ENCODE measurements around the gene CFAP210. TPM values are rescaled to one million over a fixed set of nuclear protein-coding genes. Genes with fewer than 3 reads are reported as not detected.
"Not testable (repeated sequence)": the region's sequence is repeated elsewhere in the genome, so short reads cannot be mapped to it uniquely, and the experiment has no call there.

Gene CFAP210
- total RNA-seq, 2 experiments from 2014 or later = not detected

DNA sequence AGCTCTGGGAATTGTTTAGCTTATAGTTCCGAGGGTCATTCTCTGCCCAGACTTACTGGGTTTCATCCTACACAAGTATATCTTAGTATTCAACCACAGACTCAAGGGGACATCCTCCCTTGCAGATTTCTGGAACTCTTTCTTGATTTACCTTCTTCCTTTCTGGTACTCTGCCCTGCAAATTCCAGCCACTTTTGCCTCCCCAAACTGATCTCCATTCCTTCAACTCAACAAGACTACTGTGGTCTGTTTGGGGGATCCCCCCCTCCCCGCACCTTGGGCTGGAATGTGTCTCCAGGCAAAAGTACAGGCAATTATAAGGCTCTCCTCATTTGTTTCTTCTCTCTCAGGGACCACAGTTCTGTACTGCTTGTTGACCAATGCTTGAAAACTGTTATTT, 13.4 kb upstream of the CFAP210 start:
- DNase-seq = no peak
- CTCF ChIA-PET = no interaction called here
- H3K36me3 Mint-ChIP-seq (ENCODE audit: low read depth) = no peaks in the 10 kb centered on the region
- peaks cover 5% of the 10 kb centered on the region for H3K4me1 Mint-ChIP-seq
- H3K27me3 Mint-ChIP-seq = no peaks in the 10 kb centered on the region
- no peak overlapping the region for H3K27ac Mint-ChIP-seq
- POLR2A ChIA-PET = no interaction called here
- H3K4me3 Mint-ChIP-seq = no peak overlapping the region
- H3K9me3 Mint-ChIP-seq = peaks cover 5% of the 10 kb centered on the region

DNA sequence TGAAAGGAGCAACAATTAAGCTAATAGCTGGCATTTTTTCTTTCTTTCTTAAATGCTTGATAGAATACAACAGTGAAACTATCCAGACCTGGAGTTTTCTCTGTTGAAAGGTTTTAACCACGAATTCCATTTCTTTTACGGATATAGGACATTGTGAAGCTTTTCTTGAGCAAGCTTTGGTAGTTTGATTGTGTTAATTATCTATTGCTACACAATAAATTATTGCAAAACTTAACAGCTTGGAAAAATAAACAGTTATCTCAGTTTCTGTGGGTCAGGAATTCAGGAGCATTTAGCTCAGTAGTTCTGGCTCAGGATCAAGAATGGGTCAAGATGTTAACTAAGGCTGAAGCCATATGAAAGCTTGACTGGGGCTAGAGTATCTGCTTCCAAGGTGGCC, 11.7 kb upstream of the CFAP210 start:
- Mint-ChIP-seq H3K27me3 (no peaks in the 10 kb centered on the region), H3K9me3 (no peaks in the 10 kb centered on the region), H3K4me3 (no peak overlapping the region), H3K36me3 (ENCODE audit: low read depth) (no peaks in the 10 kb centered on the region), H3K27ac (no peak overlapping the region), H3K4me1 (no peaks in the 10 kb centered on the region)
- ChIA-PET CTCF (interaction anchor here (0.6 kb wide), 1 partner anchor 38 kb away, joined by 3 read pairs; no protein-coding TSS in a partner anchor), POLR2A (interaction anchor here (1.2 kb wide), 1 partner anchor 12 kb away, joined by 4 read pairs; the partner anchor contains the start of genes CFAP210 and PHOSPHO2)
- no peak for DNase-seq

DNA sequence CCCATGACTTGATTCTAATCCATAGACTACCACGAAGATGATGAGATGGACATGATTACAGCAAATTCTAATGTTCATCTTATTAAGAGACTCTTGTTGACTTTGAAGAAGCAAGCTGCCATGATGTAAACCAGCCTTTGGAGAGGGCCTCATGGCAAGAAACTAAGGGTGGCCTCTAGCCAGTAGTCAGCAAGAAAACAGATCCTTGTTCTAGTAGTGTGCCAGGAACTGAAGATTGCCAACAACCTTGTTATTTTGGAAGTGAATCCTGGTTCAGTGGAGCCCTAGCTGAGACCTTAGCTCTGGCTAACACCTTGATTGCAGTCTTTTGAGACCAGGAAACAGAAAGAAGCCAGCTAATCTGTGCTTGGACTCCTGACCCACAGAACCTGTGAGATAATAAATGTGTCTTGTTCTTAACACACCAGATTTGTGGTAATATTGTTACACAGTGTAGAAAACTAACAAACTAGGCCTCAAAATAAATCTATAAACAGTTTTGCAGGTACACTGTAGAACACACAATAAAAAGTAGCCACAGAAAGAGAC, 10.0 kb upstream of the CFAP210 start:
- POLR2A ChIA-PET = interaction anchor here (1.0 to 1.4 kb wide), 2 partner anchors 21 to 119 kb away, joined by 3 read pairs; no protein-coding TSS in a partner anchor
- no peaks in the 10 kb centered on the region for H3K27me3 Mint-ChIP-seq
- CTCF ChIA-PET = interaction anchor here (1.1 kb wide), 1 partner anchor 224 kb away, joined by 4 read pairs; no protein-coding TSS in a partner anchor
- H3K4me1 Mint-ChIP-seq = no peaks in the 10 kb centered on the region
- no peaks in the 10 kb centered on the region for H3K9me3 Mint-ChIP-seq
- H3K36me3 Mint-ChIP-seq (ENCODE audit: low read depth) = peaks cover 4% of the 10 kb centered on the region
- no peak for DNase-seq
- no peak overlapping the region for H3K27ac Mint-ChIP-seq
- no peak overlapping the region for H3K4me3 Mint-ChIP-seq

DNA sequence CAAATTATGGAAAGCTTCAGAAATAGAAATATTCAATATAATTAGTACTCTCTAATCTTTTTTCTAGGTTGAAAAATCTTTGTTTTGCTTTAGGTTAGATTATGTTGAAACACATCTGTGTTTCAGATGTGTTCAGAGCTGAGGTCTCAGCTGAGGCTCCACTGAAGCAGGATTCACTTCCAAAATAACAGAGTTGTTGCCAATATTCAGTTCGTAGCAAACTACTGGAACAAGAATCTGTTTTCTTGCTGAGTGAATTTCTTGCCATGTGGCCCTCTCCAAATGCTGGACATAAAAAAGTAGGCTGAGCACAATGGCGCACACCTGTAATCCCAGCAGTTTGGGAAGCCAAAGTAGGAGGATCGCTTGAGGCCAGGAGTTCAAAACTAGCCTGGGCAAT, 8.8 kb upstream of the CFAP210 start:
- CTCF ChIA-PET = no interaction called here
- Mint-ChIP-seq H3K27me3 (no peaks in the 10 kb centered on the region), H3K27ac (no peak overlapping the region), H3K9me3 (no peaks in the 10 kb centered on the region), H3K4me3 (no peak overlapping the region), H3K4me1 (peaks cover under 1% of the 10 kb centered on the region), H3K36me3 (ENCODE audit: low read depth) (peaks cover 7% of the 10 kb centered on the region)
- POLR2A ChIA-PET = no interaction called here
- DNase-seq = no peak

DNA sequence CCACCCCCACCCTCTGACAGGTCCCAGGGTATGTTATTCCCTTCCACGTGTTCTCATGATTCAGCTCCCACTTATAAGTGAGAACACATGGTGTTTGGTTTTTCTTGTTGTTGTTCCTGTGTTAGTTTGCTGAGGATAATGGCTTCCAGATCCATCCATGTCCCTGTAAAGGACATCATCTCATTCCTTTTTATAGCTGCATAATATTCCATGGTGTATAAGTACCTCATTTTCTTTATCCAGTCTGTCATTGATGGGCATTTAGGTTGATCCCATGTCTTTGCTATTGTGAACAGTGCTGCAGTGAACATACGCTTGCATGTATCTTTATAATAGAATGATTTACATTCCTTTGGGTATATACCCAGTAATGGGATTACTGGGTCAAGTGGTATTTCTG, 5.0 kb upstream of the CFAP210 start:
- not testable (repeated sequence) for DNase-seq; H3K9me3 Mint-ChIP-seq; H3K4me3 Mint-ChIP-seq; H3K27me3 Mint-ChIP-seq; H3K36me3 Mint-ChIP-seq (ENCODE audit: low read depth); H3K27ac Mint-ChIP-seq
- POLR2A ChIA-PET = interaction anchor here (0.8 to 2.1 kb wide), 3 partner anchors 16 to 129 kb away, joined by 3 to 9 read pairs (median 4); partner anchors contain the start of gene UBR3
- peaks cover 18% of the 10 kb centered on the region for H3K4me1 Mint-ChIP-seq
- CTCF ChIA-PET = interaction anchor here (0.6 to 0.9 kb wide), 3 partner anchors 67 to 522 kb away, joined by 3 to 5 read pairs (median 4); no protein-coding TSS in a partner anchor

DNA sequence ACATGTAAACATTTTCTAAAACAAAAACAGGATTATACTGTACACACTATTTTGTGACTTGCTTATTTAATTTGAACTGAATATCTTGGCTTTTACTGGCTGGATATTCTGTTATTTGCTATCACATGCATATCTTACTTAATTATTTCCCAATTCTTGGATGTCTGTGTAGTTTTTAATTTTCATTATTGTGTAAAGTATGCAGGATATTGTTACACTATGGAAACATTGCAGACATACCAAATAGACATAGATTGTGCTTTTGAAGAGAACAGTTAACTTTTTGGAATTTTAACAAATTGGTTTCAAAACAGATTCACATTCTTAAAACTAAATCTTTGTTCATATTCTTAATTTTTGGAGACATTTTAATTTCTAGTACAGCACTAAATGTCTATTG, 2.2 kb upstream of the CFAP210 start:
- CTCF ChIA-PET = interaction anchor here (0.7 kb wide), 1 partner anchor 964 kb away, joined by 3 read pairs; no protein-coding TSS in a partner anchor
- Mint-ChIP-seq H3K27ac (no peak overlapping the region), H3K4me1 (peaks cover 27% of the 10 kb centered on the region), H3K9me3 (peaks cover 1% of the 10 kb centered on the region), H3K4me3 (no peak overlapping the region), H3K27me3 (peaks cover 18% of the 10 kb centered on the region), H3K36me3 (ENCODE audit: low read depth) (peaks cover 13% of the 10 kb centered on the region)
- no peak for DNase-seq
- POLR2A ChIA-PET = no interaction called here

DNA sequence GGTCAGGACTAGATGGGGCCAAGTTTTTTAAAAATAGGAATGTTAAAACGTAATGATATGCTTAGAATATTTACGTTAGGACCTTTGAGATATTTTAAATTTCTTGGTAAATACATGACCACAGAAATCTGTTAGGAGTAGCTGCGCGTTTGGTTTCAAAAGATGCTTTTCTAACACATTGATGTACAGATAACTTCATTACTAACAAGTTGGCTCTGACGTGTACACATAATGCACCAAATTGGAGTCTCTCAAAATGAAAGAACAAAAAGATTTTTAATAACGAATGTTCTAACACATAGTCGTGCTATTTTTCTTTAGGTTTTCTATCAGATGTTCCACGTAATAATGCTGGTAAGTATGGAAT, 672 bp upstream of the CFAP210 start:
- H3K27ac Mint-ChIP-seq = peak overlapping the region; percentile 80
- POLR2A ChIA-PET = interaction anchor here (1.2 to 3.9 kb wide), 6 partner anchors 11 to 133 kb away, joined by 3 to 29 read pairs (median 5); partner anchors contain the start of genes KLHL23, METTL5 and PPIG
- CTCF ChIA-PET = interaction anchor here (1.6 to 1.7 kb wide), 2 partner anchors 10 to 109 kb away, joined by 3 to 4 read pairs; no protein-coding TSS in a partner anchor

DNA sequence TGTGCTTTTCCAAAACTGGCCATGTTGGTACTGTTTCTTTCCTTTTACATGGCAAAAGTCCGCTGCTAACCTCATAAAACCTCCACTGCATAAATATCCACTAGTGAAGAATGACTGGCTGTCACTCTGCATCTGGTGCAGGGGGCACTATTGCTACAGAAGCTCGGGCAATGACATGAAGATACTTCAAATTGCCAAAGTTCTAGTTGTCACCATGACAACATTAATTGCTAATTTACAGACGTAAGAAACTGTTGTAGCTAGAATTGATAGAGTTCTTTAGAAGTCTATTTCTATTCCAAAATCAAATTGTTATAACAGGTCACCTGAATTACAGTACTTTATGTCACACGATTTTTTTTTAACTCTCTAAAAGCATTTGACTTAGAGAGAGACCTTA, 845 bp downstream of the CFAP210 start:
- Mint-ChIP-seq H3K9me3 (peaks cover 11% of the 10 kb centered on the region), H3K4me1 (peaks cover 27% of the 10 kb centered on the region), H3K27me3 (peaks cover 27% of the 10 kb centered on the region), H3K4me3 (peak overlapping the region; percentile 80), H3K27ac (peak overlapping the region; percentile 37), H3K36me3 (ENCODE audit: low read depth) (peaks cover 11% of the 10 kb centered on the region)
- no peak for DNase-seq
- CTCF ChIA-PET = interaction anchor here (0.6 to 1.7 kb wide), 6 partner anchors 8 to 251 kb away, joined by 3 to 4 read pairs (median 4); no protein-coding TSS in a partner anchor
- POLR2A ChIA-PET = interaction anchor here (0.9 to 3.9 kb wide), 8 partner anchors 10 to 135 kb away, joined by 3 to 29 read pairs (median 5); partner anchors contain the start of genes METTL5 and PPIG

More for the DNA sequence above, 672 bp upstream of the CFAP210 start:
- no peak for DNase-seq
- Mint-ChIP-seq H3K27me3 (peaks cover 24% of the 10 kb centered on the region), H3K4me1 (peaks cover 27% of the 10 kb centered on the region), H3K4me3 (peak overlapping the region; percentile 80), H3K36me3 (ENCODE audit: low read depth) (peaks cover 14% of the 10 kb centered on the region), H3K9me3 (peaks cover 3% of the 10 kb centered on the region)

DNA sequence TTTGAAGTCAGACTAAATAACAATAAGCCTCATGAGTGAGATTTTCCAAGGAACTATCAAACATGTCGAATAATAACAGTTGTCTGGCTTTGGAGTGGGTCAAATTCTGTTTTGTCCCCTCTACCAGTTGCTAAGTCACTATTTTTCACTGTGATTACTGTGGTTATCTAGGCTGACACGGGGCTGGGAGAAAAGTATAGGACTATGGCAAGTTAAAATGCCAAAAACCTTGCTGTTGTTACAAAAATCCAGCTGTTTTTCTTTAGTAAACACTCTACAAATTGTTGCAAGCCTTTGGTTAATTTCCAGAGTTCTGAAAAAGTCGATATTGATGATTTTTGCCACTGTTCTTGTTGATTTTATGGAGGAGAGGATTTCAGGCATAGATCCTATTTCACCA, 1.5 kb downstream of the CFAP210 start:
- DNase-seq = no peak
- Mint-ChIP-seq H3K27ac (no peak overlapping the region), H3K36me3 (ENCODE audit: low read depth) (peaks cover 13% of the 10 kb centered on the region), H3K27me3 (peaks cover 27% of the 10 kb centered on the region), H3K4me3 (no peak overlapping the region), H3K4me1 (peaks cover 26% of the 10 kb centered on the region), H3K9me3 (peaks cover 14% of the 10 kb centered on the region)
- CTCF ChIA-PET = interaction anchor here (1.2 to 1.6 kb wide), 3 partner anchors 9 to 76 kb away, joined by 4 read pairs; no protein-coding TSS in a partner anchor
- POLR2A ChIA-PET = interaction anchor here (1.2 to 3.9 kb wide), 2 partner anchors 9 to 132 kb away, joined by 3 to 29 read pairs; partner anchors contain the start of gene METTL5

DNA sequence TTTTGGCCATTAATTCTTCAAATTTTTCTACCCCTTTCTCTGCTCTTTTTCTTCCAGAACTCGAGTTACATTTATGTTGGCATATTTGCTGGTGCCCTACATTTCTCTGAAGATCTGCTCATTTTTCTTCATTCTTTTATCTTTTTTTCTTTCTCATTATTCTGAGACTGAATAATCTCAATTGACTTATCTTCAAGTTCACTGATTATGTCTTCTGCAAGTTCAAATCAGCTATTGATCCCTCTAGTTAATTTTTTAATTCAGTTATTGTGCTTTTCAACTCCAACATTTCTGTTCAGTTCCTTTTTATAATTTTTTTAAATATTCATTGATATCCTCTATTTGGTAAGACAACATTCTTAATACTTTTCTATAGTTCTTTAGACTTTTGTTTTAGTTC, 3.2 kb downstream of the CFAP210 start:
- H3K4me1 Mint-ChIP-seq = peaks cover 21% of the 10 kb centered on the region
- ChIA-PET CTCF (interaction anchor here (0.7 to 1.3 kb wide), 2 partner anchors 10 to 23 kb away, joined by 3 to 4 read pairs; no protein-coding TSS in a partner anchor), POLR2A (interaction anchor here (0.6 kb wide), 1 partner anchor 1401 kb away, joined by 3 read pairs; no protein-coding TSS in a partner anchor)
- H3K9me3 Mint-ChIP-seq = peaks cover 19% of the 10 kb centered on the region
- H3K36me3 Mint-ChIP-seq (ENCODE audit: low read depth) = peaks cover 11% of the 10 kb centered on the region
- no peak overlapping the region for H3K27ac Mint-ChIP-seq
- no peak overlapping the region for H3K4me3 Mint-ChIP-seq
- H3K27me3 Mint-ChIP-seq = peaks cover 27% of the 10 kb centered on the region
- no peak for DNase-seq

DNA sequence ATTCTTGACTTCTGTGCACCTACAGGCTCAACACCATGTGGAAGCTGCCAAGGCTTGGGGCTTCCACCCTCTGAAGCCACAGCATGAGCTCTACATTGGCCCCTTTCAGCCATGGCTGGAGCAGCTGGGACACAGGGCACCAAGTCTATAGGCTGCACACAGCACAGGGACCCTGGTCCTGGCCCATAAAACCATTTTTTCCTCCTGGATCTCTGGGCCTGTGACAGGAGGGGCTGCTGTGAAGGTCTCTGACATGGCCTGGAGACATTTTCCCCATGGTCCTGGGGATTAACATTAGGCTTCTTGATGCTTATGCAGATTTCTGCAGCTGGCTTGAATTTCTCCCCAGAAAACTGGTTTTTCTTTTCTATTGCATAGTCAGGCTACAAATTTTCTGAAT, 6.3 kb downstream of the CFAP210 start:
- H3K27ac Mint-ChIP-seq, DNase-seq, H3K4me3 Mint-ChIP-seq, POLR2A ChIA-PET, CTCF ChIA-PET: not testable (repeated sequence)
- H3K4me1 Mint-ChIP-seq = peaks cover 16% of the 10 kb centered on the region
- peaks cover 11% of the 10 kb centered on the region for H3K36me3 Mint-ChIP-seq (ENCODE audit: low read depth)
- peaks cover 23% of the 10 kb centered on the region for H3K27me3 Mint-ChIP-seq
- peaks cover 19% of the 10 kb centered on the region for H3K9me3 Mint-ChIP-seq

DNA sequence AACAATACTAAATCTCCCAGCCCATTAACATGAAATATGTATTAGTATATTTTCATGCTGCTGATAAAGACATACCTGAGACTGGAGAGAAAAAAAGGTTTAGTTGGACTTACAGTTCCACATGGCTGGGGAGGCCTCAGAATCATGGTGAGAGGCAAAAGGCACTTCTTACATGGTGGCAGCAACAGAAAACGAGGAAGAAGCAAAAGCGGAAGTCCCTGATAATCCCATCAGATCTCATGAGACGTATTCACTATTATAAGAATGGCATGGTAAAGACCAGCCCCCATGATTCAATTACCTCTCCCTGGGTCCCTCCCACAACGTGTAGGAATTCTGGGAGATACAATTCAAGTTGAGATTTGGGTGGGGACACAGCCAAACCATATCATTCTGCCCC, 7.4 kb downstream of the CFAP210 start:
- H3K4me3 Mint-ChIP-seq, DNase-seq, CTCF ChIA-PET, H3K27ac Mint-ChIP-seq, POLR2A ChIA-PET: not testable (repeated sequence)
- Mint-ChIP-seq H3K9me3 (peaks cover 19% of the 10 kb centered on the region), H3K27me3 (peaks cover 14% of the 10 kb centered on the region), H3K36me3 (ENCODE audit: low read depth) (peaks cover 11% of the 10 kb centered on the region), H3K4me1 (peaks cover 22% of the 10 kb centered on the region)

DNA sequence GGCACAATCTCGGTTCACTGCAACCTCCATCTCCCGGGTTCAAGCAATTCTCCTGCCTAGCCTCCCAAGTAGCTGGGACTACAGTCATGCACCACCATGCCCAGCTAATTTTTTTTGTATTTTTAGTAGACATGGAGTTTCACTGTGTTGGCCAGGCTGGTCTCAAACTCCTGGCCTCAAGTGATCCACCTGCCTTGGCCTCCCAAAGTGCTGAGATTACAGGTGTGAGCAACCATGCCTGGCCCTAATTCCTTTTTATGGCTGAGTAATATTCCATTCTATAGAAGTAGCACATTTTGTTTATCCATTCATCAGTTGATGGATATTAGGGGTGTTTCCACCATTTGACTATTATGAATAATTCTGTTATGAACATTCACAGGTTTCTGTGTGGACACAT, 9.5 kb downstream of the CFAP210 start:
- H3K27me3 Mint-ChIP-seq; H3K4me3 Mint-ChIP-seq; CTCF ChIA-PET; H3K36me3 Mint-ChIP-seq (ENCODE audit: low read depth); H3K27ac Mint-ChIP-seq; DNase-seq: not testable (repeated sequence)
- Mint-ChIP-seq H3K4me1 (peaks cover 22% of the 10 kb centered on the region), H3K9me3 (peaks cover 17% of the 10 kb centered on the region)
- POLR2A ChIA-PET = interaction anchor here (2.2 kb wide), 1 partner anchor 9 kb away, joined by 29 read pairs; the partner anchor contains the start of genes CFAP210 and PHOSPHO2
